K562 (cell line): ENCODE data around the gene IDUA. TPM values are rescaled to one million over a fixed set of nuclear protein-coding genes. Genes with fewer than 3 reads are reported as not detected.

Experiments
- ATAC-seq: fragments of 200-7000 bp; cut with Tn5 transposase; 3 replicates; pipeline ENCODE4 v1.9.1; 2020; ENCODE audit warnings: moderate library complexity
- BruUV-seq: library from RNA; stranded (reverse); fragments of 400-500 nt; replicated peaks from 2 replicates; lab custom pipeline; 2021; lab: Mats Ljungman, UMichigan
- CTCF ChIA-PET: fragments of 300-600 bp; formaldehyde crosslinking; extraction: SDS; loops from one replicate; lab custom pipeline; 2021; ENCODE audit warnings: low intra/inter-chr PET ratio; lab: Yijun Ruan, JAX
- POLR2A ChIA-PET: fragments of 300-600, 350-650 bp; sonication (Branson Sonifier 250); formaldehyde crosslinking; extraction: SDS; loops from one replicate; lab custom pipeline; 2021; ENCODE audit warnings: antibody characterized with exemption, inconsistent platforms; lab: Yijun Ruan, JAX
- DNase-seq, 4 experiments: peaks; one replicate each; pipeline versions ENCODE4 v3.0.0 to v3.0.0-alpha.2; 2011 to 2018; ENCODE audit warnings: low spot score in 3 of 4, mixed read lengths in 3 of 4; ENCODE audit errors: extremely low read depth in 1 of 4
- FAIRE-seq: peaks from 2 replicates; lab custom pipeline; 2011; peaks lifted over from hg19 to GRCh38; lab: Jason Lieb, UNC
- H2AFZ ChIP-seq: 2 replicates; pipeline ENCODE4 v1.6.0; 2011; ENCODE audit warnings: low read depth, low read length, control low read depth, inconsistent platforms
- H3K27ac ChIP-seq: fragments of 200-600 bp; 3 replicates; pipeline ENCODE4 v1.8.0; 2011; ENCODE audit warnings: low read depth, mild to moderate bottlenecking, control low read depth, inconsistent platforms, low read length, moderate library complexity, mixed read lengths; ENCODE audit errors: extremely low read depth
- H3K27me3 ChIP-seq, 2 experiments: fragments of 300-600 bp in 1 of 2; 2 replicates in 1 of 2; 3 replicates in 1 of 2; pipeline versions ENCODE4 v1.6.0 to v1.8.0; 2011; ENCODE audit warnings: inconsistent platforms in 2 of 2, low read length in 2 of 2, mild to moderate bottlenecking in 1 of 2, mixed read lengths in 1 of 2, moderate library complexity in 1 of 2; ENCODE audit not compliant: control insufficient read depth in 2 of 2, insufficient read depth in 2 of 2
- H3K36me3 ChIP-seq: fragments of 300-600 bp; 3 replicates; pipeline ENCODE4 v1.8.0; 2011; ENCODE audit warnings: mild to moderate bottlenecking, low read length, inconsistent platforms; ENCODE audit not compliant: control insufficient read depth, insufficient read depth
- H3K4me1 ChIP-seq, 2 experiments: fragments of 200-600 bp in 1 of 2; replicated peaks in 1 of 2; 2 replicates in 1 of 2; 3 replicates in 1 of 2; pipeline versions ENCODE4 v1.5.1 to v1.8.0; 2011; ENCODE audit warnings: inconsistent platforms in 2 of 2, low read length in 2 of 2, mild to moderate bottlenecking in 1 of 2, mixed read lengths in 1 of 2, moderate library complexity in 1 of 2; ENCODE audit not compliant: control insufficient read depth in 2 of 2, insufficient read depth in 2 of 2
- H3K4me2 ChIP-seq: 2 replicates; pipeline ENCODE4 v1.6.1; 2011; ENCODE audit warnings: low read length, control low read depth, inconsistent platforms, mixed read lengths; ENCODE audit not compliant: insufficient read depth
- H3K4me3 ChIP-seq: fragments of 200-600 bp; sonication (generic), shearing (Covaris generic); 2 replicates; pipeline ENCODE4 v1.5.1; 2016; ENCODE audit warnings: control low read depth, inconsistent platforms
- H3K79me2 ChIP-seq: fragments of 200-600 bp; 3 replicates; pipeline ENCODE4 v1.8.0; 2011; ENCODE audit warnings: low read length, inconsistent platforms; ENCODE audit not compliant: control insufficient read depth, insufficient read depth
- H3K9ac ChIP-seq, 2 experiments: 2 replicates each; pipeline versions ENCODE4 v1.6.0 to v1.6.1; 2011; ENCODE audit warnings: low read depth in 2 of 2, low read length in 2 of 2, control low read depth in 1 of 2, inconsistent platforms in 1 of 2, mild to moderate bottlenecking in 1 of 2, mixed read lengths in 1 of 2; ENCODE audit not compliant: insufficient read depth in 1 of 2
- H3K9me1 ChIP-seq: one replicate; pipeline ENCODE4 v1.6.0; 2011; ENCODE audit warnings: inconsistent platforms, mild to moderate bottlenecking, low read length, moderate library complexity; ENCODE audit not compliant: control insufficient read depth, insufficient read depth
- H3K9me3 ChIP-seq: replicated peaks from 2 replicates; pipeline ENCODE4 v1.5.1; 2011; ENCODE audit warnings: low read depth, low read length, inconsistent platforms; ENCODE audit not compliant: control insufficient read depth, insufficient read depth
- H4K20me1 ChIP-seq: replicated peaks from 2 replicates; pipeline ENCODE4 v1.6.1; 2011; ENCODE audit warnings: low read length, inconsistent platforms, mixed read lengths; ENCODE audit not compliant: control insufficient read depth, insufficient read depth
- ETS2 ChIP-seq: IDR thresholded peaks from 2 replicates; pipeline ENCODE4 v1.6.1; 2016; ENCODE audit warnings: borderline replicate concordance, missing genetic modification characterization, mild to moderate bottlenecking, moderate library complexity, missing compliant biosample characterization; ENCODE audit not compliant: poor library complexity, severe bottlenecking
- MAZ ChIP-seq, 2 experiments: fragments of 450-650 bp in 1 of 2; sonication (generic) in 1 of 2; formaldehyde crosslinking; IDR thresholded peaks in 1 of 2; conservative IDR thresholded peaks in 1 of 2; 2 replicates each; pipeline versions ENCODE4 v1.4.0 to v1.5.0; 2020; ENCODE audit warnings: mild to moderate bottlenecking in 1 of 2, missing genetic modification reagents in 1 of 2
- PHB2 ChIP-seq: fragments of 450-650 bp; IDR thresholded peaks from 2 replicates; pipeline ENCODE4 v1.6.1; 2017; ENCODE audit warnings: low read depth
- RBFOX2 ChIP-seq: fragments of 200-400 bp; formaldehyde crosslinking; IDR thresholded peaks from 2 replicates; pipeline ENCODE4 v1.6.1; 2017; ENCODE audit warnings: low read depth, mild to moderate bottlenecking, low read length, moderate library complexity
- TAF1 ChIP-seq: IDR thresholded peaks from 2 replicates; pipeline ENCODE4 v1.6.1; 2011; ENCODE audit warnings: mild to moderate bottlenecking, low read length, moderate library complexity; ENCODE audit not compliant: insufficient read depth, control insufficient read depth, severe bottlenecking; ENCODE audit errors: extremely low read depth
- TRIM24 ChIP-seq, 2 experiments: fragments of 450-650 bp; IDR thresholded peaks; 2 replicates each; pipeline ENCODE4 v1.6.1; 2016
- ZFX ChIP-seq: sonication (generic); formaldehyde crosslinking; IDR thresholded peaks from 2 replicates; pipeline ENCODE4 v1.8.0; 2022; ENCODE audit warnings: mild to moderate bottlenecking, missing genetic modification reagents, moderate library complexity
- whole genome bisulfite sequencing: fragments of 100-300 bp; shearing (Covaris generic); methylation state at CpG from one replicate; pipeline ENCODE4 v1.1.6; 2016; ENCODE audit warnings: low coverage, mixed read lengths; ENCODE audit not compliant: insufficient coverage; ENCODE audit errors: missing lambda C conversion rate; 5-methylcytosine and 5-hydroxymethylcytosine counted together
- in situ Hi-C: fragments of 300-500 bp; cut with MboI; formaldehyde crosslinking; loops from 4 replicates; pipeline ENCODE4 v1.15.0; 2018; ENCODE audit warnings: inconsistent platforms, mixed read lengths
- intact Hi-C: fragments of 100-400 bp; cut with micrococcal nuclease; formaldehyde crosslinking; loops from 2 replicates; pipeline ENCODE4 v1.14.2; 2022
- polyA plus RNA-seq, 8 experiments: library from polyadenylated mRNA; depleted of rRNA in 4 of 8; stranded (reverse) in 5 of 8; unstranded in 3 of 8; fragments of >200 nt; fragmentation: Nextera tagmentation in 2 of 8; fragmentation: Illumina TruSeq in 1 of 8; extraction: Ambion mirVana in 2 of 8; extraction: Trizol in 1 of 8; gene quantifications; 2 replicates each; pipeline versions ENCODE4 v1.2.1 to v1.2.3, GENCODE V29; 2011 to 2014; ENCODE audit warnings: inconsistent platforms in 1 of 8, missing spikeins in 1 of 8
- total RNA-seq, 7 experiments: library from RNA; depleted of rRNA in 6 of 7; stranded (reverse); fragments of >200 nt in 6 of 7; fragmentation: Illumina TruSeq in 2 of 7; extraction: Trizol in 2 of 7; gene quantifications; 2 replicates each; pipeline versions ENCODE4 v1.2.1 to v1.2.3, GENCODE V29; 2011 to 2021; ENCODE audit warnings: low replicate concordance in 1 of 7
- TF ChIP-seq, protein P1 (sequence below): fragments of 450-650 bp; IDR thresholded peaks from 2 replicates; pipeline ENCODE4 v1.6.1; 2014; ENCODE audit warnings: low read depth, mild to moderate bottlenecking, moderate library complexity, borderline replicate concordance
- TF ChIP-seq, protein P2 (sequence below), 2 experiments: IDR thresholded peaks; 2 replicates each; pipeline ENCODE4 v1.6.1; 2011; ENCODE audit warnings: borderline replicate concordance in 1 of 2, control low read depth in 1 of 2, low read depth in 1 of 2, low read length in 1 of 2, mild to moderate bottlenecking in 1 of 2, mixed read lengths in 1 of 2, moderate library complexity in 1 of 2; ENCODE audit not compliant: insufficient read depth in 1 of 2, insufficient read length in 1 of 2, poor library complexity in 1 of 2, severe bottlenecking in 1 of 2; ENCODE audit errors: extremely low read depth in 1 of 2
- TF ChIP-seq, protein P3 (sequence below): sonication (generic); formaldehyde crosslinking; IDR thresholded peaks from 2 replicates; pipeline ENCODE4 v1.8.0; 2022; ENCODE audit warnings: mild to moderate bottlenecking, missing genetic modification reagents
- TF ChIP-seq, protein P4 (sequence below), 2 experiments: fragments of 200-800 bp in 1 of 2; sonication (Bioruptor generic) in 1 of 2; sonication (generic) in 1 of 2; formaldehyde crosslinking in 1 of 2; IDR thresholded peaks in 1 of 2; conservative IDR thresholded peaks in 1 of 2; 2 replicates each; pipeline versions ENCODE4 v1.5.0 to v1.6.1; 2016 to 2020; ENCODE audit warnings: missing compliant biosample characterization in 1 of 2, missing genetic modification characterization in 1 of 2, missing genetic modification reagents in 1 of 2

Gene IDUA
- total and polyA plus RNA-seq, 9 of the 15 experiments (the other 6 are each of a cell fraction or from before 2014, with no cell fraction given): 0.04 to 16.1 (median 1.2) TPM

GRCh38 chr4:1011022-1011665, 24.3 kb downstream of the IDUA start, which contains the start of gene FGFRL1:
FGFRL1 (plus strand) TSS chr4:1011626; CDS start chr4:1012486, 860 bp downstream.
- FAIRE-seq (no peak), DNase-seq (peak; percentile 88 to 96 (median 92)), ATAC-seq (peak; percentile 78)
- WGBS: 0% methylated on average over 19 of the region's 89 CpGs
- Histone ChIP-seq H3K79me2 (peaks cover 15% of the 10 kb centered on the region), H3K9me3 (no peaks in the 10 kb centered on the region), H2AFZ (peak within 1 kb of the TSS; percentile 96), H3K36me3 (peaks cover 12% of the 10 kb centered on the region; the same call in 2 of the 3 replicates), H3K9ac (peak within 1 kb of the TSS in 1 of 2 experiments; percentile 93; a peak in 2 of 4 replicates), H4K20me1 (no peaks in the 10 kb centered on the region), H3K27me3 (no peaks in the 10 kb centered on the region), H3K9me1 (peaks cover 4% of the 10 kb centered on the region), H3K4me3 (peak within 1 kb of the TSS; percentile 56), H3K27ac (peak within 1 kb of the TSS; percentile 62; the same call in 2 of the 3 replicates), H3K4me2 (peak within 1 kb of the TSS; percentile 90), H3K4me1 (peaks cover 14 to 66% of the 10 kb centered on the region in 2 experiments; a peak in 4 of 5 replicates)
- ChIA-PET POLR2A (interaction anchor here (1.2 to 1.3 kb wide), 2 partner anchors 9 to 336 kb away, joined by 5 to 6 read pairs; no protein-coding TSS in a partner anchor), CTCF (interaction anchor here (0.9 kb wide), 1 partner anchor 57 kb away, joined by 3 read pairs; no protein-coding TSS in a partner anchor)
- no TSS peak for BruUV-seq
- in situ Hi-C loops: no loop called here
- intact Hi-C loops: no loop called here
- no peak for TF ChIP-seq TRIM24 (IDR thresholded peaks at IDR 0.05)
- peak; percentile 49 for TF ChIP-seq TAF1
- TF ChIP-seq RBFOX2: peak; percentile 37; the same call in 1 of the 2 replicates
- TF ChIP-seq, protein P1, sequence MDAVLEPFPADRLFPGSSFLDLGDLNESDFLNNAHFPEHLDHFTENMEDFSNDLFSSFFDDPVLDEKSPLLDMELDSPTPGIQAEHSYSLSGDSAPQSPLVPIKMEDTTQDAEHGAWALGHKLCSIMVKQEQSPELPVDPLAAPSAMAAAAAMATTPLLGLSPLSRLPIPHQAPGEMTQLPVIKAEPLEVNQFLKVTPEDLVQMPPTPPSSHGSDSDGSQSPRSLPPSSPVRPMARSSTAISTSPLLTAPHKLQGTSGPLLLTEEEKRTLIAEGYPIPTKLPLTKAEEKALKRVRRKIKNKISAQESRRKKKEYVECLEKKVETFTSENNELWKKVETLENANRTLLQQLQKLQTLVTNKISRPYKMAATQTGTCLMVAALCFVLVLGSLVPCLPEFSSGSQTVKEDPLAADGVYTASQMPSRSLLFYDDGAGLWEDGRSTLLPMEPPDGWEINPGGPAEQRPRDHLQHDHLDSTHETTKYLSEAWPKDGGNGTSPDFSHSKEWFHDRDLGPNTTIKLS: no peak
- TF ChIP-seq PHB2: no peak
- TF ChIP-seq, protein P2, sequence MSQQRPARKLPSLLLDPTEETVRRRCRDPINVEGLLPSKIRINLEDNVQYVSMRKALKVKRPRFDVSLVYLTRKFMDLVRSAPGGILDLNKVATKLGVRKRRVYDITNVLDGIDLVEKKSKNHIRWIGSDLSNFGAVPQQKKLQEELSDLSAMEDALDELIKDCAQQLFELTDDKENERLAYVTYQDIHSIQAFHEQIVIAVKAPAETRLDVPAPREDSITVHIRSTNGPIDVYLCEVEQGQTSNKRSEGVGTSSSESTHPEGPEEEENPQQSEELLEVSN (IDR thresholded peaks at IDR 0.05; ENCODE audit: borderline replicate concordance in 1 of 2, extremely low read depth in 1 of 2, insufficient read depth in 1 of 2, insufficient read length in 1 of 2, low read depth in 1 of 2, low read length in 1 of 2, poor library complexity in 1 of 2, severe bottlenecking in 1 of 2): peak; percentile 10 to 28
- TF ChIP-seq, protein P3, sequence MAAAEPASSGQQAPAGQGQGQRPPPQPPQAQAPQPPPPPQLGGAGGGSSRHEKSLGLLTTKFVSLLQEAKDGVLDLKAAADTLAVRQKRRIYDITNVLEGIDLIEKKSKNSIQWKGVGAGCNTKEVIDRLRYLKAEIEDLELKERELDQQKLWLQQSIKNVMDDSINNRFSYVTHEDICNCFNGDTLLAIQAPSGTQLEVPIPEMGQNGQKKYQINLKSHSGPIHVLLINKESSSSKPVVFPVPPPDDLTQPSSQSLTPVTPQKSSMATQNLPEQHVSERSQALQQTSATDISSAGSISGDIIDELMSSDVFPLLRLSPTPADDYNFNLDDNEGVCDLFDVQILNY: no peak
- no peak for TF ChIP-seq ETS2
- peak in 1 of 2 experiments; percentile 71; a peak in 3 of 4 replicates for TF ChIP-seq MAZ (CRISPR knock-in tag; conservative IDR thresholded peaks at IDR 0.05 in 1 of 2, IDR thresholded peaks at IDR 0.05 in 1 of 2)
- TF ChIP-seq, protein P4, sequence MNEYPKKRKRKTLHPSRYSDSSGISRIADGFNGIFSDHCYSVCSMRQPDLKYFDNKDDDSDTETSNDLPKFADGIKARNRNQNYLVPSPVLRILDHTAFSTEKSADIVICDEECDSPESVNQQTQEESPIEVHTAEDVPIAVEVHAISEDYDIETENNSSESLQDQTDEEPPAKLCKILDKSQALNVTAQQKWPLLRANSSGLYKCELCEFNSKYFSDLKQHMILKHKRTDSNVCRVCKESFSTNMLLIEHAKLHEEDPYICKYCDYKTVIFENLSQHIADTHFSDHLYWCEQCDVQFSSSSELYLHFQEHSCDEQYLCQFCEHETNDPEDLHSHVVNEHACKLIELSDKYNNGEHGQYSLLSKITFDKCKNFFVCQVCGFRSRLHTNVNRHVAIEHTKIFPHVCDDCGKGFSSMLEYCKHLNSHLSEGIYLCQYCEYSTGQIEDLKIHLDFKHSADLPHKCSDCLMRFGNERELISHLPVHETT (CRISPR knock-in tag; conservative IDR thresholded peaks at IDR 0.05 in 1 of 2, IDR thresholded peaks at IDR 0.05 in 1 of 2): no peak; a peak in 1 of 4 replicates
- TF ChIP-seq ZFX (CRISPR knock-in tag): peak; percentile 55
